ACHN (cell line): ENCODE measurements around the gene BCL7B.
"Not testable (repeated sequence)": the region's sequence is repeated elsewhere in the genome, so short reads cannot be mapped to it uniquely, and the experiment has no call there.

Experiments used
- DNase-seq: peaks from one replicate; pipeline ENCODE4 v3.0.0-alpha.2; 2015
- in situ Hi-C: cut with HindIII; loops from 2 replicates; pipeline ENCODE4 v1.10.0; 2017; ENCODE audit warnings: low sequenced_read_pairs, low pct_ligation_motif_present, low pct_unique_long_range_greater_than_20kb

Gene BCL7B

DNA sequence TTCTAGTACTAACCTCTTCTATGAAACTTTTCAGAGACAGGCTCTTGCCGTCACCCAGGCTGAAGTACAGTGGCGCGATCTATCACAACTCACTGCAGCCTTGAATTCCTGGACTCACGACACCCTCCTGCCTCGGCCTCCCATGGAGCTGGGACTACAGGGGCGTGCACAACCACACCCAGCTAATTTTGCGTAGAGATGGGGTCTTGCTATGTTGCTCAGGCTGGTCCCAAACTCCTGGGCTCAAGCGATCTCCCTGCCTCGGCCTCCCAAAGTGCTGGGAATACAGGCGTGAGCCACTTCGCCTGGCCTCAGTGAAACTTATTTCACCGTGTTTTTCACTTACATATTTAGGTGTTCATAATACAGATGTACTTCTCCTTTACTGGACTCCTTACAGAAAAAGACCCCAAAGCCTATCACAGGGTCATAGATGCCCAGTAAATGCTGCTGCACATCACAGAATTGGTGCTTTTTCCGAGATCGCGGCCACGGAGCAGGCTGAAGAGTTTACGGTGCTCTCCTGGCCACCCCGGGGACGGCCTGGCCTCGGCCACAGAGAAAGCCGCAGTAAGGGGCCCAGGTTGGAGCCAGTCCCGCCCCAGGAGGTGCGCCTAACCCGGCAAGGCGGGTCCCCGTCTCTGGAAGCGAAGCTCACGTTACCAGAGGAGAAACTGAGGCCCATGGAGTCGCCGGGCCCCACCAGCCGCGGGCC is 20.3 kb upstream of the BCL7B start:
- peak; percentile 16 for DNase-seq
- in situ Hi-C loops, result no loop called here

DNA sequence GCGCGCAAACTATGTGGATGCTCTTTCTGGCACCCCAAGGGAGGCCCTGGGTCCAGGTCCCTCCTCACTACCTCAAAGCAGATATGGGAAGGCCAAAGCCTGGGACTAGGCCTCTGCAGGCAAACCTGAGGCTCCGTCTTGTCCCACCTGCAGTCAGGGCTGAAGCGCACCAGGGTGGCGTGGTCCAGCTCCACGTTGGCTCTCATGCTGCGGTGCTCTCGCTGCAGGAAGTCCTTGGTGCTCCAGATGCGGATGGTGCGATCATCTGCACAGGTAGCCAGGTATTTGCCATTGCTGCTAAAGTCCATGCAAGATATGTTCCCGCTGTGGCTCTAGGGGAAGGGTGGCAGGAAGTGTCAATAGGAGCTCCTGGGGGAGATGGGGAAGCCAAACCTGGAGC is 16.3 kb upstream of the BCL7B start:
- in situ Hi-C loops, result no loop called here
- no peak for DNase-seq

DNA sequence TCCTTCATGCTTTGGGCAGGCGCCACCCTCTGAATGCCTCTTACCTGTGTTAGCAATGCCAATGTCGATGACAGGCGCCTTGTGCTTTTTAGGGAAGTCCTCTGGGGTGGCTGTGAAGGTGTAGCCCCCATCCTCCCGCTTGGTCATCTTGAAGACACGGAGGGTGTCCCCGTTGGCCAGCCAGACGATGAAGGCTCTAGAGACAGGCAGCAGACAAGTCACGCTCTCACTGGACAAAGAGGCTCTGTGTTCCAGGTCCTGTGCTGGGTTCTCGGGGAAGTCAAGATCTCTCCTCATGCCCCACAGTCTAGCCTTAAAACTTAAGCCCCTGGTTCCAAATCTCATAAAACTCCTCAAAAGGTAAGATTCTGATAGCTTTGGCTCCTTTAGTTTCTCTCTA is 15.8 kb upstream of the BCL7B start:
- in situ Hi-C loops, result no loop called here
- DNase-seq, result no peak

DNA sequence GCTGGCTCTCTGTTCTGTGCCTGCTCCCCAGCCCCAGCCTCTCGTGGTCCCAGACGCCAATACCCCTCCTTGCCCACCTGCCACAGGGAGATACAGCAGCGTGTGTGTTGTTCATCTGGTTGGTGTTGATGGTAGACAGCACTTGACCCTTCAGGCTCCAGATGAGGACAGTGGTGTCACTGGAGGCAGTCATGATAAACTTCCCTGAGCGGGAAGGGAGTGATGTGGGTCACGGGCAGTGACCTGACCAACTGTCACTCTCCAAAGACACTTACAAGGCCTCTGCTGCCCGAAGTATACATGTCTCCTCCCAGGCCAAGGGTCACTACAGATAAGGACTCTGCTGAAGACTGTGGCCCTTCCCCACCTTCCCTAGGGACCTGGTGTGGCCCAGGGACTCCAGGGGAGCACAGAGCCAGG is 15.3 kb upstream of the BCL7B start:
- in situ Hi-C loops, result no loop called here

GRCh38 chr7:73570977-73571376 is 13.5 kb upstream of the BCL7B start:
- no peak for DNase-seq
- in situ Hi-C loops, result no loop called here

More for the DNA sequence above, 15.3 kb upstream of the BCL7B start:
- no peak for DNase-seq

DNA sequence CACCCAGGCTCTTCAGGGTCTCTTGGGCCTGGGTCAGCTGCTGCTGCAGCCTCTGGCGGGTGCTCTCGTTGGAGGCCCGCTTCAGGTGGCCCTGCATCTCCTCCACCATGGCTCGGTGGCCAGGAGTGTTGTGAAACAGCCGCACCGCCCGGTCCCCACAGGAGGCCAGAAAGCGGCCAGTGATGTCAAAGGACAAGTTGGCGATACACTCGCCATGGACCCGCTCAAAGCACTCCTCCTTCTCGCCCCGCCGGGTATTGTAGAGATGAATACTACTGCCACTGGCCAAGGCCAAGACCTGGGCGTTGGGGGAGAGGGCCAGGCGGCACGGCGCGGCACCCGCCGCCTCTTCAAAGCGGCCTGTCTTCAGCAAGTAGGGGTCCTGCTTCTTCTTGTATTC is 13.0 kb upstream of the BCL7B start:
- in situ Hi-C loops, result no loop called here
- no peak for DNase-seq

DNA sequence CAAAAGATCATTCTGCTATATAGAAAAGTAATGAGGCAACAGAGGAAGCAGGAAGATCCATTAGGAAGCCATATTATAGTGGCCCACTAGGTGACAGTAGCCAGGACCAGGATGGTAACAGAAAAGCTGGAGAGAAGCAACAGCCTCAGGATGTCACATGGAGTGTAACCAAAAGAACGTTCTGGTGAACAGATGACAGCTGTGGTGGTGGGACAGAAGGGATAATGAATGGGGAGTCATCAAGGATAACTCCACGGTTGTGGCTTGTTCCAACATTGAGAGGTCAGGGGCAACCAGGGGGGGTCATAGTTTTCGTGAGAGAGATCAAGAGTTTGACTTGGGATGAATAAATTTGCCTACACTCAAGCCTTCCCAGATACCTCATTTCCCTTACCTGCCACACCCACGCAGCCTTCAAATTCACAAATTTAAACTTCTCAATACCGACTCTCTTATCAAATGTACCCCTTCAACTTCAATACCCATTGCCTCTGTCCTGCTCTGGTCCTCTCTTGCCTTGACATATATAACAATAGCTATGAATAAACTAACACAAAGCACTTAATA is 11.6 kb upstream of the BCL7B start:
- in situ Hi-C loops, result no loop called here
- no peak for DNase-seq

DNA sequence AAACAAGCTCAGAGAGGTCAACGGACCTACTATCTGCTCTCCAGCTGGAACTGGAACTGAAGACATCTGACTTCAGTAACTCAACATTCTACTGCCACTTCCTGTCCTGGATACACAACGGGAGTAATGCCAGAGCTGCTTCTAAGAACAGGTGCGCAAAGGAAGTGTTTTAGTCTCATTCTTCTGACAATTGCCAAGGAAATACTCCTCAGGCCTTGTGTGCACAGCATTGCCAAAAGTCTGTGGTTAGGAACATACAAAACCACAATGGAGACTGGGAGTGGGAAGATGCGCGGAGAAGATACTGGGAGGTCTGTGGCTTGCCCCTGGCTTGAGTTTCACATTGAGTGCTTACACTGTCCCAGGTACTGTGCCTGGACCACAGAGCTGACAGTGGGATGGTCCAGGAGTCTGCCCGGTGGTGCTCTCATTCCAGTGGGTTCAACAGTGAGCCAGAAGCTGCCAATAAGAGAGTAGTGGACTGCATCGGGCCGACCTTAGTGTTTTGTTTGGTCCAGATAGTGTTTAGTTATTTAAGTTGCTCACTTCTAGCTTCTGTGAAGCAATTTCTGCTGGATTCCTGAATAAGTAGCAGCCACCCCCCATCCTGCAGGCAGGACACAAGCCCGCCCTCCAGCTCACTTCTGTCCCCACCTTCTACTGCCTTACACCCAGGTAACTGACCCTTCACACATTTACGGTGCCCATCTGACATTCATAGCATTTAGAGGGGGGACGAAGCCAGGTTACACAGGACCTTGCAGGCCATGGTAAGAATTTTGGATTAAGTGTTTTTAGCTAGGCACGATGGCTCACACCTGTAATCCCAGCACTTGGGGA is 10.6 kb upstream of the BCL7B start:
- in situ Hi-C loops, result no loop called here
- no peak for DNase-seq

- in situ Hi-C loops, result no loop called here
- DNase-seq, result no peak
Measured at GRCh38 chr7:73567140-73567539, 9.7 kb upstream of the BCL7B start.

GRCh38 chr7:73566431-73566830 is 8.9 kb upstream of the BCL7B start:
- in situ Hi-C loops, DNase-seq: not testable (repeated sequence)

- in situ Hi-C loops, result no loop called here
- peak; percentile 24 for DNase-seq
Measured at GRCh38 chr7:73565675-73566340, 8.3 kb upstream of the BCL7B start.

- peak; percentile 79 for DNase-seq
- in situ Hi-C loops, result no loop called here
Measured at GRCh38 chr7:73560109-73560835, 2.8 kb upstream of the BCL7B start.

DNA sequence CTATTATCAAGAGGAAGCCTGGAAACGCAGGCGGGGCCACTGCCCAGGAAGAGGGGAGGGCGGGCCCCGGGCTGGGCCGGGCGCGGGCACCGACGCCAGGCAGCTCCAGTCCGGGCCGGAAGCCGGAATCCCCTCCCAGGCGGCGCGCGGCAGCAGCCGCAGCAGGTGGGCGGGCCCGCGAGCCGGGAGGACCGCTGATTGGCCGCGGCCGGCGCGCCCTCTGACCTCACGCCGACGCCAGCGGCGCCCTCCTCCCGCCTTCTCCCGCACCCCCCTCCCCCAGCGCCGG is 438 bp downstream of the BCL7B start:
- in situ Hi-C loops, result no loop called here
- peak; percentile 98 for DNase-seq

GRCh38 chr7:73556208-73557107 is 1.0 kb downstream of the BCL7B start:
- peak; percentile 38 for DNase-seq
- in situ Hi-C loops, result no loop called here

DNA sequence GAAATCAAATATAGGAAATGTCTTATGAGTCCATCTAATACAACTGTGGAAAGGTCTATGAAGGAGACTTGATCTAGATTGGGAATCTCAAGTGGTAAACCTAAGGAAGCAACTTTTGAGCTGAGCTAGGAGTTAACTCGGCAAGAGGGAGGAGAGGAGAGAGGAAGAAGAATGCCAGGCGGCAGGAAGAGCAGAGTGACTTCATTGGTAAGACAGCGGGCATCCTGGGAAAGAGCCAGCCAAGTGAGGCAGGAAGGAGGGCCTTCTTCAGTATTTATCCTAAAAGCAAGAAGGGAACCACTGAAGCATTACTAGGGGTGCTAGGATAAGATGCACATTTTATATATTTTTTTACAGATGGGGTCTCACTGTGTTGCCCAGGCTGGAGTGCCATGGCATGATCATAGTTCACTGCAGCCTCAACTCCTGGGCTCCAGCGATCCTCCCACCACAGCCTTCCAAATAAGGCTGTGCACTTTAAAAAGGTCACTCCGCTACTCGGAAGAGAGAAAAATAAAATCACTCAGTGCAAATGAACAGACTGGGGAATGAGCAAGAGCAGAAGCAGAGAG is 2.0 kb downstream of the BCL7B start:
- in situ Hi-C loops, result no loop called here
- DNase-seq, result peak; percentile 75

DNA sequence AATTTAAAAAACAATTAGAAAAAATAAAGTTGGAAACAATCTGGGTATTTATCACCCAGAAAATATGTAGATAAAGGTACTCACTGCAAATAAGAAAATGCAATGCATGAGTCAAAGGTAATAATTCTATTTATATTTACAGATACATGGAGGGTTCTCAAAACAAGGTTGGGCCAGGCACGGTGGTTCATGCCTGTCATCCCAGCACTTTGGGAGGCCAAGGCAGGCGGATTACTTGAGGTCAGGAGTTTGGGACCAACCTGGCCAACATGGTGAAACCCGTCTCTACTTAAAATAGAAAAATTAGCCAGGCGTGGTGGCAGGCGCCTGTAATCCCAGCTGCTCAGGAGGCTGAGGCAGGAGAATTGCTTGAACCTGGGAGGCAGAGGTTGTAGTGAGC is 7.4 kb downstream of the BCL7B start:
- in situ Hi-C loops, DNase-seq: not testable (repeated sequence)

DNA sequence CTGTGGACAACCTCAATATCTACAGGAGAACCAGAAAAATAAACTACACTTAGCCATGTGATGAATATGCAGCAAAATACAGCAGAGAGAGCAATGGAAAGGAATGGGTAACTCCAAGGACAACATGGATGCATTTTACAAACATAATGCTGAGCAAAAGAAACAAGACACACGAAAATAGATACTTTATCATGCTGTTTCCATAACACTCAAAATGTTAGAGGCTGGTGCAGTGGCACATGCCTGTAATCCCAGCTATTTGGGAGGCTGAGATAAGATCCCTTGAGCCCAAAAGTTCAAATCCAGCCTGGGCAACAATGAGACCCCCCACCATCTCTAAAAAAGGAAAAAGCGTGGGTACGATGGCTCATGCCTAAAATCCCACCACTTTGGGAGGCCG is 8.3 kb downstream of the BCL7B start:
- in situ Hi-C loops, result no loop called here

More for the DNA sequence above, 8.3 kb downstream of the BCL7B start:
- no peak for DNase-seq
